IPS DF 19.7 (cell line): Measurements from ENCODE around the gene UST.
"Not testable (repeated sequence)": the region's sequence is repeated elsewhere in the genome, so short reads cannot be mapped to it uniquely, and the experiment has no call there.

Experiments used
- DNase-seq: peaks from one replicate; pipeline ENCODE4 v3.0.0-alpha.2; 2013; ENCODE audit warnings: low read depth, low spot score

Gene UST

DNA sequence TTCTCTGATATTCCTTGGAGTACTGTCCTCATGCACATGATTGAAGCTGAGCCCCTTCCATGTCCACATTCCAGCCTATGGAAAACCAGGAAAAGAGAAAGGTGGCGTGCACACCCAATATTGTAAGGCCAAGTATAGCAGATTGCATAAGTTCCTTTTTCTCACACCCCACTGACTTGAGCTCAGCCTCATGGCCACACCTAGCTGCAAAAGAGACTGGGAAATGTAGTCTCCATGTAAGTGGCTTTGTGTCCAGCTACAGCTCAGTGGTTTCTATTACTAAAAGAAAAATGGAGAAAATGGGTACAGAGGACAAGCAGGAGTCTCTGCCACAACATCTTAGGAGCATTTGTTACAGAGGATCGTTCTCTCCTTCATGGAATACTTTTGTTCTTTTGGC lies 10.8 kb upstream of the UST start:
- DNase-seq = no peak

DNA sequence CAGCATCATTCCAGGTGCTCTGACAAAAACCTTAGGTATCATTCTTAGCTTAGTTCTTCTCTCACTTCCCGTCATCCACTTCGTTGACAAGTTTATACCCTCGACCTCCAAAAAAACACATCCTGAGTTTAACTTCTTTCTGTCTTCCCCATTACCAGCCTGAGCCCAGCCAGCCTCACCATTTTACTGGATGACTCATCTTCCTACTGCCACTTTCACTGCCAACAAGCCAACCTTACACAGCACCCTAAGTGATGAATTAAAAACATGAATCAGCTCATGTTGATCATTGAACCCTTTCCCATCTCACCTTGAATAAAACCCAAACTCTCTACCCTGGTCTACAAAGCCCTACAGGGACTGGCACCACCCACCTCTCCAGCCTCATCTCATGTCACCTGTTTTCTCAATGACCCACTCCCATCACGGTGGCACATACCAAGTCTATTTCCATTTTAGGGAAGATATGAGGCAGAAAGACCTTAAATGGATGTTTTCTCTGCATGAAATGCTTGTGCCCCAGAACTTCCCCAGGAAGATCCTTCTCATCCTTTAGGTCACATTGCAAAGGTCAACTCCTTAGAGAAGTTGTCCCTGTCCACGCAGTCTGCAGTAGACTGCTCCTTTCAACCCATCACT lies 9.9 kb upstream of the UST start:
- no peak for DNase-seq

DNA sequence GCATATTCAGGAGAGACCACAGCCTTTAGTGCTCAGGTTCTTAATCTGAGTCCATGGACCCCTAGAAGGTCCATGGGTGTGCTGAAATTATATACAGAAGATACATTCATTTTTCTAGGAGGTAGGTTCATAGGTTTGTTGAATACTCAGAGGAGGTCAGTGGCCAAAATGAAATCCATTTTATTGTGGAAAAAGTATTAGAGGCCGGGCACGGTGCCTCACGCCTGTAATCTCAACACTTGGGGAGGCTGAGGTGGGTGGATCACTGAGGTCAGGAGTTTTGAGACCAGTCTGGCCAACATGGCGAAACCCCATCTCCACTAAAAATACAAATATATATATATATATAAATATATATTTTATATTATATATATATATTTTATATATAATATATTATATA lies 9.0 kb upstream of the UST start:
- no peak for DNase-seq

DNA sequence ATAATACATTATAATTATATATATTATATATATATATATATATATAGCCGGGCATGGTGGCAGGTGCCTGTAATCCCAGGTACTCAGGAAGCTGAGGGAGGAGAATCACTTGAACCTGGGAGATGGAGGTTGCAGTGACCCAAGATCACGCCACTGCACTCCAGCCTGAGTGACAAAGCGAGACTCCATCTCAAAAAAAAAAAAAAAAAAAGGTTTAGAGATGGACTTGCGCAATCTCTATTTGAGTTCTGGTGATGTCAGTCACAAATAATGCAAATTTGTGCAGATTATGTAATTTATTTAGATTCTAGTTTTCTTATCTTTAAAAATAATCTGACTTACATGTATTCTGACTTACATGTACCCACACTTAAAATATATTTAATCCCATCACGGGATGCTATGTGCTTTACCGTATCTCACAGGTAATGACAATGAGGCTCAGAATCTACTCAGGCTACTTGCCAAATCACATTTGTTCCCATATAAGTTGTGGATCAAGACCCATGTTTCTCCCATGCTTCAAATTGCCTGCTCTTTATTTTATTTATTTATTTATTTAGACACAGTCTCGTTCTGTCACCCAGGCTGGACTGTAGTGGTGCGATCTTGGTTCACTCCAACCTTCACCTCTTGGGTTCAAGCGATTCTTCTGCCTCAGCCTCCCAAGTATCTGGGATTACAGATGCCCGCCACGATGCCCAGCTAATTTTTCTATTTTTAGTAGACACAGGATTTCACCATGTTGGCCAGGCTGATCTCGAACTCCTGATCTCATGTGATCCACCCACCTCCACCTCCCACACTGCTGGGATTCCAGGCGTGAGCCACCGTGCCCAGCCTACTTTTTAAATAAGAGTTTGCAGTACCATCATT lies 7.6 kb upstream of the UST start:
- DNase-seq = no peak

DNA sequence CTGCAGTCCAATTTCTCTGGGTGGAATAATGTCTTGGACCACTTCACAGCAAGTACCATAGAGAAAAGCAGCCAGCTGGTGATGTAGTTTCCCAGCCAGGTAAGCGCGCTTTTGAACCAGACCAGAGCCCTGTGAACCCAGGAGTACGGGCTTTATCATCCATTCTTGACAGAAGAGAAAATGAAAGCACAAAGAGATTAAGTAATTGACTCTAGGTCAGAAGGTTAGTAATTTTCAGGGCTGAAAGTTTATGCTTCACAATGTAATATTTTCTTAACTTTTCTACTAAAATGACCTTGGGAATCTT lies 7.1 kb upstream of the UST start:
- no peak for DNase-seq

DNA sequence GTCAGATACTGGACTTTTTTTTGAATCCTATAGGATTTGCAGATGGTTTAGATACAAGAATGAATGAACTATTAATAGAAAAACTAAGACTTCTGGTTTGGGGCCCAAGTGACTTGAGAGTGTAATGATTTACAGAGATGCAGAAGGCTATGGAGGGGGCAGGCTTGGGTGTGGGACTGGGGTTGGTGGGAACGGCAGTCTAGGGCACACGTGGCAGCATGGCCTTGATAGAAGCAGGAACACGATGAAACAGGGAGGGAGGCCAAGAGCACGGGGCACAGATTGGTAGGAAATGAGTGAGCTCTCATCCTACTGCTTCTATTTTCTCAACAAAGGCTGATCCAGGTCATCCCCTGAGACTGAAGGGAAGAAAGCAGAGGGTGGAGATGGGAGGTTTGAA lies 3.4 kb upstream of the UST start:
- DNase-seq = no peak

DNA sequence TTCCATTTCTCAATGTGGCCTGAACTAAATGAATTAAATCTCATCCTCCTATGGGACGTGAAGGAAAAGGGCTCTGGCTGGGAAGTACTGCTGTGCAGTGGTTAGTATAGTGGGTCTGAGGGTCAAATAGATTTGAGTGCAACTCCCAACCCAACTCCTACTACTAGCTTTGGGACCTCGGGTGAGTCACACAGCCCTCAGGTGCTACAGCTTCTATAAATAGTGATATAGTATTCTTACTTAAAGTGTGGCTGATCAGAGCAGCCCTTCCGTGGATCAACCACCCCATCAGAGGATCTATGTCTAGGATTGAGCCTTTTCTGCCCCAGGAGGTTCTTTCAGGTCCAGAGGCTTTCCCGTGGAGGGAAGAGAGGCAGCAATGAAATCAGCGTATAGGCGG lies 904 bp upstream of the UST start:
- DNase-seq = no peak

DNA sequence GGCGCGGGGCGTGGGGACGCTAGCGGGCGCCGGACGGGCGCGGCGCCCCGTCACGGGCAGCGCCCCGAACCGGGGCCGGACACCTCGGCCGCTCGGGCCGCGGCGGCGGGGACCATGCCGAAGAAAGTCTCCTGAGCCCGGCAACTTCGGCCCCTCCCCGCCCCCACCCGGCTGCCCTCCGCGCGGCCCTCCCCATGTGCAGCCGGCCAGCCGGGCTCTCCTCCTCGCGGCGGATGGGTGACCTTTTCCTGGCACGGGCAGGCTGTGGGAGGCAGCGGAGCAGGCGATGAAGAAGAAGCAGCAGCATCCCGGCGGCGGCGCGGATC lies 278 bp downstream of the UST start:
- DNase-seq = no peak

DNA sequence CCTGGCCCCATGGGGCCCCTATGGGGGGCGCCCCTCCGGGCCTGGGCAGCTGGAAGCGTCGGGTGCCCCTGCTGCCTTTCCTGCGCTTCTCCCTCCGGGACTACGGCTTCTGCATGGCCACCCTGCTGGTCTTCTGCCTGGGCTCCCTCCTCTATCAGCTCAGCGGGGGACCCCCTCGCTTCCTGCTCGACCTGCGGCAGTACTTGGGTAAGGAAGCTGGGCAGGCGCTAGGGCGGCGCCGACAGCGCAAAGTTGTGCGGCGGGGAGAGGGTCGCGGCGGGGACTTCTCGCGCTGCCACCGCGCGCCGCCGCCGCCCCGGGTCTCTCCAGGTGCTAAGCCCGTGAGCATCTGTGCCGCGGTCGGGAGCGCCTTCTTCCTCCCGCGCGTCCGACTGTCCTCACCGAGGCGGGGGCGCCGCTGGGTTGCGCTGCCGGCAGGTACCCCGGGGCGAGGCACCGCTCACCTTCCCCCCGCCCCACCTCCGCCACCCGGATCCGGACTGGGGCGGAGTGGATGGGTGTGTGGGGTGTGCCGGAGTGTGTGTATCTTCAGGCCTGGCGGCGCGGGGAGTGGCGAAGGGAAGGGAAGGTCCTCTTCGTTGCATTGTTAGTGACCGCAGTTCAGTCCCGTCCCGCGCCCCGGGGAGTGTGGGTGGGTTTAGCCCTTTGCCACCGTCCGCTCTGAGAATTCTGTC lies 788 bp downstream of the UST start:
- no peak for DNase-seq

DNA sequence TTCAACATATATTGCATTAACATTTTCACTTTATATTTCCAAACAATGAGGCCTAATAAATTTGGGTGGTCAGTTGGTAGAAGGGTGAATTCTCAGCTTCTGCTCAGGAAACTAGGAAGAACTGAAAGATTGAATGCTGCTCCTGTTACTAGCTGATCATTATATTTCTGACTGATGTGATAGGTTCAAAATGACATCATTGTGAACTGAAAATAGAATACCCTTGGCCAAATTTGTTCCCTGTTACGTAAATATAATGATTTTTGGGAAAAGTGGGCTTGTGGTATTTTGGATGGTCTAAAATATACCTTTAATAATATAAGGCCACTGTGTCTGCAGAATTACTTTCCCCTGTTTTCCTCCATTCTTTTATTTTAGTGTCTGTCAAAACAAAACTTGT lies 2.8 kb downstream of the UST start:
- no peak for DNase-seq

DNA sequence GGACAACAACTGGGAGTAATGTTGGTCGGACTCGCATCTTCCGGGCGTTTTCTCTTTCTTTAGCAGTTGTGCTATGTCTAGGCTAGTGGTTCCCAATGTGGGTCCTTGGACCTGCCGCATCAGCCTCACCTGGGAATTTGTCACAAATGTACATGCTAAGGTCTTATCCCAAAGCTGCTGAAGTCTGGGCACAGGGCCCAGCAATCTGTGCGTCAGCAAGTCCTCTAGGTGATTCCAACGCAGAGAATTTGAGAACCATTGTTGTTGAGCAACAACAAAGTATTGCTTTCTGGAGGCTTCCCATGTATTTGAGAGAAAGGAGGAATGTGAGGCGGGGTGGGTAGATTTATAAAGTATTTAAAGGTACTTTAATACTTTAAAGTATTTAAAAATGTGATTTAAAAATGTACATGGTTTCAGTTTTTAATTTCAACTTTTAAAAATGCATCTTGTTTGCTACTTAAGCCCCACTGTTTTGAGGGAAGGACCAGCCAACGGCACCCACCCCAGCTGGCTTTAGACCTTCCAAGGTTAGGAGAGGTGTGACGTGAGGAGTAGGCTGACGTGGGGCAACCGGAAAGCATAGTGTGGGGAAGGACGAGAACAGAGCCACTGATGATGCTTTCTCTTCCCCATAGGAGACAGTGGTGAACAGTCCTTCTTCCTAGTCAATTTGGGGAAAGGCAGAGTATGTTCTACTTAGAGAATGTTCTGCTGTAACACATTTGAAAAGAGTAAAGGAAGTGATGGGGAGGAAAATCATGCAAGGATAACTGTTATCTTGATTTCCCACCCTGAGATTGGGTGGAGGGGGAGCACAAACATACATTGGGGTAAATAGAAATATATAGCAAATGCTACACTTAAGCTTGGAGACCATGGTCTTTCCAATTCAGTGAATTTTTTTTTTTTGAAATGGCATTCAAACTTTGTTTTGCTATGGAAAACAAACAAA lies 4.3 kb downstream of the UST start:
- DNase-seq = no peak

DNA sequence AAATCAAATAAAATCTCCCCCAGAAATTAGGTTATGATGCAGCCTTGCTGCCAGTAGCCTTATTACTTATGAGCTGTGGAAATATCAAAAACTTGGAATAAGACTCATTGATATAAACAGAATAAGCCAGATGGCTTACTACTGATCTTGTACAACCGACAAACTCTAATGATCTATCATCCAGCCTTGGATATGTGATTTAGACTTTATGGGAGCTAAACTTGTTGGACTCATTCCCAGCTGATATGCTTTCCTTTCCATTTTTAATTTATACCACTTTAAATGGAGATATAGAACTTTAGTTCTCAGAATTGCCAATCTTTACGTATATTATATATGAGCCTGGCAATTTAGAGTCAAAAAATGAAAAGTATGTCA lies 5.0 kb downstream of the UST start:
- no peak for DNase-seq

DNA sequence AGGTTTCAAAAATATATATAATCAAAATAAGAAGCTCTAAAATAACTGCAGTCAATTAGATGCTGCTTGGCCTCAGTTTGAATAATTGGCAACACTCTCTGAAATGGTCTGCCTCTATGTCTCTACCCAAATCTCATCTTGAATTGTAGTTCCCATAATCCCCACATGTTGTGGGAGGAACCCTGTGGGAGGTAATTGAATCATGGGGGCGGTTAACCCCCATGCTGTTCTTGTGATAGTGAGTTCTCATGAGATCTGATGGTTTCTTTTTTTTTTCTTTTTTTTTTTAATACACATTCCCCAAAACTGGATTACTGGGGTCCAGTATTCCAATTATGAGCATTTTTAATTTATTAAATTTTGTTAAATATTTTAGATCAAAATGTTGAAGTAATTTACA lies 8.5 kb downstream of the UST start:
- DNase-seq = not testable (repeated sequence)

DNA sequence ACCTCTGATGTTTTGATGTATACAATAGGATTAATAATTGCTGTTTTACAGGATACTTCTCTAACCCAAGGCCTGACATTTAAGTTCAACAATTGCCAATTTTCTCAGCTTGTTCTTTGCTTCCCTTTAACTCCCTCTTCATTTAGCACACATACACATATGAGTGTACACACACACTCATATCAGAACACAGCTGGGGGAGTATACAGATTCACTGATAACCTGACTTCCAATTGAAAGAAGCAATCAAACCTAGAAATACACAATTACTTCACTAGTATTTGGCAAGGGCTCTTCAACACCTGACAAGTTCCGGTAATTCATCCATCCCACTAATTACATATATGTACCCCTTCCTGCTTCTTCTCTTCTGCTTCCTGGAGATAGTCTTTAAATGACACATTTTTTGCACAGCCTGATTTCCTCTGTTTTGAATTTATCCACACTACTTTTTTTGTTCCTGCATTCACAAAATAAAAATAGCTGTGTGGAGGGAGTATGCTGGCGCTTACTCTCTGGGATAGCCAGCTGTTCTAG lies 11.2 kb downstream of the UST start:
- DNase-seq = no peak

DNA sequence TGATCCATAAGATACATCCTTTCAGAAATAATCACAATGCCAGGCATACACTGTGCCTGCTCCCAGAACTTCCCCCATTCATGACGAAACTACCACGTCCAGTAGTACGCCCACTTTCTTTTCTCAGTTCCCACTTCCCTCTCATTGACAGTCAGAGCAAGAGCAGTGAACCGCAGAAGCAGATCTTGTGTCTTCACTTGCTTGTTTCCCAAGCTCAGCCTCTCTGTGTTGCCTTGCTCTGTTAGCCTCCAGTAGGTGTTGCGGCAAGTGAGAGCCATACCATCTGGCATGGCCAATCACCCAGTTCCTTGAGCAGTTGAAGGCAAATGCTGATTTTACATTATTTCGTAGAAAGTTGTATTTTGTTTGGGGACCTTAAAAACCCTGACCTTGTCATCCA lies 11.7 kb downstream of the UST start:
- no peak for DNase-seq

DNA sequence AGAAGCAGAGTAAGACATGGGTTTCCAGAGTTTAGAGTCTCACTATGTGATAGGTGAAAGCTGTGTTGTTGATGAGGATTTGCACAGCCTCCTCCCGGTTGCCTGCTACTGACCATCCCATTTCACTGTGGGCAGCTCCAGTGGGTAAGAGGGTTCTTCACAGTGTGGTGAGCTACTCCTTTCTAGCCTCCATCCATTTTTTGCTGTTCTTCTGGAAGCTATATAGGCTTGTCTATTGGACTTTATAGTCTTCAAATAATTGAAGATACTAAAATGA lies 13.4 kb downstream of the UST start:
- DNase-seq = no peak

DNA sequence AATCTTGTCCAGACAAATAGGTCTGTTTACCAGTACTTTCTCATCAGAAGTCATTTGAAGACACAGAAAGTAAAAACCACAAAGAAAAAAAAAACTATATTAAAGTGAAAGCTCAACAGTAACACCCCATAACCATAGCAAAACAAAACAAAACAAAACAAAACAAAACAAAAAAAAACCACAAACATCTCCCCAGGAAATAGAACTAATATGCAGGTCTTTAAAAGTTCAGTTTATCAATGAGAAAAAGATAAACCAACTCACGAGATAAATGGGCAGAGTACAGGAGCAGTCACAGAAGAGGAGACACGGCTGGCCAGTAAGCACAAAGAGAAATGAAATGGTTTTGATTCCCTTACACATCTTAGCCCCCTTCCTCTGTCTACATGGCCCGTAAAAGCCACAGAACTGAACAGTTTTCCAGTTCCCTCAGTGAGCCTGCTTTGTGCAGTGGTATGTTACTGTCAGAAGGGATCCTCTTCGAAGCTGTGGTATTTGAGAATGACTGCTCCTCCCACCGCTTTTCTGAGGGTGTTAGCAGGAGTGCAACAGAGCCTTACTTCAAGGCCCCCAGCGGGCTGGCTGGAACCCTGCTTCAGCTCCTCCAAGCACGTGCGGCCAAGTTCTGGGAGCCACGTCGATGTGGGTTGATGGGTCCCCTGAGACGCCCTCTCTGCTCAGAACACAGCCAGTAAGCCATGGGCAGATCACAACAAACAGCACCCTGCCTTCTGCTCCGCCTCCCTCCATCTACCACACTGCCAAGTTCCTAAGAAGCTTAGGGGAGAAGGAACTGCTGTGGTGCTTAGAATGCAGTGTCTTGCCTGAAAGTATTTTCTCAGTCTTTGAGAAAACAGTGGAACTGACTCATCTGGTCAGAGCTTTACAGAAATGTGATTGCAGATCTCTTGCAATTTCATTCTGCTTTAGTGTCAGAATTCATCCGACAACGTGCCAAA lies 14.0 kb downstream of the UST start:
- DNase-seq = no peak

DNA sequence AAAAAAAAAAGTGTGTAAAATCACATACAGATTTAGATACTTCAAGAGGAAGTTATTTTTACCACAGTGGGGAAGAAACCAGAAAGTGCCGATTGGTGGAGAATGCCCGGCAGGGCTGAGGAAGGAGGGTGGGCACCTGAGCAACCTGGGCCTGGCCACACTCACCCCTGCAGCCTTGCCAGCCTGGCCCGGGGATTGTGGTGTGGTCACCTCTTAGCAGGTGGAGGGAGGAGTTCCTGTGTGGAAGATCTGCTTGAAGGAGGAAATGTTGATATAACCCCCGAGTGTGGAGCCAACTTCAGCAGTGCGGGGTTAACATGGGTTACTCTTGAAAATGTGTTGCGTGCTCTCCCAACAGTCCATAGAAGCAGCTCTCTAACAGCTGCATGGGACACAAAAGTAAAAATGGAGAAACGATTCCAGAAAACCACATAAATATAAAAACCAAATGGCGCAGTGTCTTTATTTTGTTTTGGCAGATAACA lies 14.7 kb downstream of the UST start:
- DNase-seq = no peak

DNA sequence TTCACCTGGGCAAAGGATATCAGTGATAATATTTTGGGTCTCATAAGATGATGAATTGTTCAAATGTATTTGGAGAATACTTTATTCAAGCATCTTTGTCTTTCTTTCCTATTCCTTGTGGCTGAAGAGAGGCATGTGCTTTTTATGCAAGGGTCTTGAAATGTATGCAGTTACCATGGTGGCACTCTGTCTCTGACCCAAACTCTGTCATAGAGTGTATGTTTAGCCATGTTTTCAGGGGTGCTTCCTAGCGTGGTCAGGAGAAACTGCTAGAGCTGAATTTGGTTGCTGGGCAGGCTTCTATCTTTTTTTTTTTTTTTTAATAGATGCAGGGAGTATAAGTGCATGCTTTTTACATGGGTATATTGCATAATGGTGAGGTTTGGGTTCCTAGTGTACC lies 15.4 kb downstream of the UST start:
- DNase-seq = no peak

DNA sequence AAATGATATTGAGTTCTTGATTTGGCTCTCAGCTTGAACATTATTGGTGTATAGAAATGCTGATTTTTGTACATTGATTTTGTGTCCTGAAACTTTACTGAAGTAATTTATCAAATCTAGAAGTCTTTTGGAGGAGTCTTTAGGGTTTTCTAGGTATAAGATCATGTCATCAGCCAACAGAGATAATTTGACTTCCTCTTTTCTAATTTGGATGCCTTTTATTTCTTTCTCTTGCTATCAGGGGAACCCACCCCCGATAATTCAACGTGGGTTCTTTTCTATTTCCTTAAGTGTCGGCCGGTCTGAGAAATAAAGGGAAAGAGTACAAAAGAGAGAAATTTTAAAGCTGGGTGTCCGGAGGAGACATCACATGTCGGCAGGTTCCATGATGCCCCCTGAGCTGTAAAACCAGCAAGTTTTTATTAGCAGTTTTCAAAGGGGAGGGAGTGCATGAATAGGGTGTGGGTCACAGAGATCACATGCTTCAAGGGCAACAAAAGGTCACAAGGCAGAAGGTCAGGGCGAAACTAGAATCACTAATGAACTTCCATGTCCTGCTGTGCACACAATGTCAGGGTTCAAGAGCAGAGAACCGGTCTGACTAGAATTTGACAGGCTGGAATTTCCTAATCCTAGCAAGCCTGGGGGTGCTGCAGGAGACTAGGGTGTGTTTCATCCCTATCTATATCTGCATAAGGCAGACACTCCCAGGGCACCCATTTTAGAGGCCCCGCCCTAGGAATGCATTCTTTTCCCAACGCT lies 17.6 kb downstream of the UST start:
- DNase-seq = not testable (repeated sequence)
